Neutrophil (primary cell): ENCODE results near the gene RPS6KC1.

ENCODE experiments used
- H3K27ac ChIP-seq: fragments of 200-600 bp; sonication (generic); 2 replicates; pipeline ENCODE4 v1.5.1; 2016; ENCODE audit warnings: mild to moderate bottlenecking, moderate library complexity
- H3K27me3 ChIP-seq: fragments of 200-600 bp; sonication (generic); 2 replicates; pipeline ENCODE4 v1.6.0; 2016; ENCODE audit warnings: mild to moderate bottlenecking
- H3K36me3 ChIP-seq: fragments of 200-600 bp; sonication (generic); 2 replicates; pipeline ENCODE4 v1.5.1; 2017
- H3K4me1 ChIP-seq, 2 experiments: fragments of 200-600 bp in 1 of 2; sonication (generic) in 1 of 2; 1 replicate in 1 of 2; 2 replicates in 1 of 2; pipeline versions ENCODE4 v1.5.1 to v1.6.1; 2013 to 2016; ENCODE audit warnings: low read depth in 1 of 2, low read length in 1 of 2, mild to moderate bottlenecking in 1 of 2, moderate library complexity in 1 of 2; ENCODE audit not compliant: control insufficient read depth in 1 of 2, insufficient read depth in 1 of 2
- H3K4me3 ChIP-seq, 2 experiments: fragments of 200-600 bp in 1 of 2; sonication (generic) in 1 of 2; 1 replicate in 1 of 2; 2 replicates in 1 of 2; pipeline ENCODE4 v1.5.1; 2013 to 2016; ENCODE audit warnings: low read depth in 1 of 2, low read length in 1 of 2, mild to moderate bottlenecking in 1 of 2, moderate library complexity in 1 of 2
- H3K9me3 ChIP-seq: fragments of 200-600 bp; sonication (generic); 2 replicates; pipeline ENCODE4 v1.5.1; 2016
- TF ChIP-seq, protein P1 (sequence below): fragments of 200-600 bp; sonication (generic); IDR thresholded peaks from 2 replicates; pipeline ENCODE4 v1.5.1; 2016; ENCODE audit warnings: antibody characterized with exemption

Gene RPS6KC1

DNA sequence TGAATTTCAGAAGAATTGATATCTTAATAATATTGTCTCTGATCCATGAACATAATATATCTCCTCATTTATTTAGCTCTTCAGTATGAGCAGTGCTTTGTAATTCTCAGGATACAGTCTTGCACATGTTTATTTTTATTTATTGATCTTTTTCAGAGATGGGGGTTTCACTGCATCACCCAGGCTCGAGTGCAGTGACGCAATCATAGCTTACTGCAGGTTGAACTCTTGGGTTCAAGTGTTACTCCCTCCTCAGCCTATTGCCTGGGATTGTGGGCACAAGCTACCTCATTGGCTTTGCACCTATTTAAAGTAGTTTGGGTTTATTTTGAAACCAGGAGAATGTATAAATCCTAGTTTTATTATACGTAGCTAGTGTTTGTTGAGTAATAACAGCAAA, 4.7 kb downstream of the RPS6KC1 start:
- H3K4me1 ChIP-seq, result peaks cover 10 to 11% of the 10 kb centered on the region in 2 experiments
- no peak overlapping the region for H3K27ac ChIP-seq
- no peak overlapping the region for H3K4me3 ChIP-seq
- H3K36me3 ChIP-seq, result no peaks in the 10 kb centered on the region
- no peaks in the 10 kb centered on the region for H3K27me3 ChIP-seq
- TF ChIP-seq, protein P1, sequence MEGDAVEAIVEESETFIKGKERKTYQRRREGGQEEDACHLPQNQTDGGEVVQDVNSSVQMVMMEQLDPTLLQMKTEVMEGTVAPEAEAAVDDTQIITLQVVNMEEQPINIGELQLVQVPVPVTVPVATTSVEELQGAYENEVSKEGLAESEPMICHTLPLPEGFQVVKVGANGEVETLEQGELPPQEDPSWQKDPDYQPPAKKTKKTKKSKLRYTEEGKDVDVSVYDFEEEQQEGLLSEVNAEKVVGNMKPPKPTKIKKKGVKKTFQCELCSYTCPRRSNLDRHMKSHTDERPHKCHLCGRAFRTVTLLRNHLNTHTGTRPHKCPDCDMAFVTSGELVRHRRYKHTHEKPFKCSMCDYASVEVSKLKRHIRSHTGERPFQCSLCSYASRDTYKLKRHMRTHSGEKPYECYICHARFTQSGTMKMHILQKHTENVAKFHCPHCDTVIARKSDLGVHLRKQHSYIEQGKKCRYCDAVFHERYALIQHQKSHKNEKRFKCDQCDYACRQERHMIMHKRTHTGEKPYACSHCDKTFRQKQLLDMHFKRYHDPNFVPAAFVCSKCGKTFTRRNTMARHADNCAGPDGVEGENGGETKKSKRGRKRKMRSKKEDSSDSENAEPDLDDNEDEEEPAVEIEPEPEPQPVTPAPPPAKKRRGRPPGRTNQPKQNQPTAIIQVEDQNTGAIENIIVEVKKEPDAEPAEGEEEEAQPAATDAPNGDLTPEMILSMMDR, result no peak
- no peaks in the 10 kb centered on the region for H3K9me3 ChIP-seq

DNA sequence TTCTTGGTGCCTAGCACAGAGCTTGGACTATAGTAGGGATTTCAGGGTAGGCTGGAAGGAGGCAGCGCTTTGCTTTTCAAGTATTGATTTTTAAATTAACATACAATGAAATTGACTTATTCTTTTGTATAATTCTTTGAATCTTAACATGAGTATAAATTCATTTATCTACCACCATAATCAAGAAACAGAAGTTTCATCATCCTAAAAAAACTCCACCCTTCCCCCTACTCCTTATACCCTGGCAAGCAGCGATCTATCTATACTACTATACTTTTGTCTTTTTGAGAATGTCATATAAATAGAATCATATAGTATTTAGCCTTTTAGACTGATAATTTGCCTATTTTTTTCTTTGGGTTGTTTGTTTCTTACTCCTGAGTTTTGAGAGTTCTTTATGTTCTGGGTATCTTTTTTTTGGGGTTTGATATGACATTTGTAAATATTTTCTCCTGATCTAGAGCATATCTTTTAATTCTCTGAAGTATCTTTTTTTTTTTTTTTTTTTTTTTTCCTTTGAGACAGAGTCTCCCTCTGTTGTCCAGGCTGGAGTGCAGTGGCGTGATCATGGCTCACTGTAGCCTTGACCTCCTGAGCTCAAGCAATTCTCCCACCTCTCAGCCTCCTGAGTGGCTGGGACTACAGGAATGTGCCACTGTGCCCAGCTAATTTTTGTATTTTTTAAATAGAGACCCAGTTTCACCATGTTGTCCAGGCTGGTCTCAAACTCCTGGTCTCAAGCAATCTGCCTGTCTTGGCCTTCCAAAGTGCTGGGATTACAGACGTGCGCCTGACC, 6.4 kb downstream of the RPS6KC1 start:
- no peaks in the 10 kb centered on the region for H3K4me1 ChIP-seq
- H3K4me3 ChIP-seq, result no peak overlapping the region
- no peak overlapping the region for H3K27ac ChIP-seq
- no peaks in the 10 kb centered on the region for H3K9me3 ChIP-seq
- no peaks in the 10 kb centered on the region for H3K27me3 ChIP-seq
- no peaks in the 10 kb centered on the region for H3K36me3 ChIP-seq
- TF ChIP-seq, protein P1, result no peak

DNA sequence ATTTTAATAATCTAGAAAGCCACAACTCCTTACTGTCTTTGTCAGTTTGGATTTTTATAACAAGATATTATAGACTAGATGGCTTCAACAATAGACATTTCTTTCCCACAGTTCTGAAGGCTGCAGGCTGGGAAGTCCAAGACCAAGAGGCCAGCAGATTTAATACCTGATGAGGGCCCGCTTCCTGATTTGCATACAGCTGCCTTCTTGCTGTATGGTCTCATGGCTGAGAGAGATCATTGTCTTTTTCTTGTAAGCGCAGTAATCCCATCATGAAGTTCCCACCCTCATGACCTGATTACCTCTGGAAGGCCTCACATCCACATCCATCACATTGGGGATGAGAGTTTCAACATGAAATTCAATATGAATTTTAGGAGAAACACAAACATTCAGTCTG, 9.8 kb downstream of the RPS6KC1 start:
- Histone ChIP-seq H3K4me1 (no peaks in the 10 kb centered on the region), H3K36me3 (no peaks in the 10 kb centered on the region), H3K27ac (no peak overlapping the region), H3K27me3 (no peaks in the 10 kb centered on the region), H3K4me3 (no peak overlapping the region), H3K9me3 (no peaks in the 10 kb centered on the region)
- TF ChIP-seq, protein P1, result no peak

DNA sequence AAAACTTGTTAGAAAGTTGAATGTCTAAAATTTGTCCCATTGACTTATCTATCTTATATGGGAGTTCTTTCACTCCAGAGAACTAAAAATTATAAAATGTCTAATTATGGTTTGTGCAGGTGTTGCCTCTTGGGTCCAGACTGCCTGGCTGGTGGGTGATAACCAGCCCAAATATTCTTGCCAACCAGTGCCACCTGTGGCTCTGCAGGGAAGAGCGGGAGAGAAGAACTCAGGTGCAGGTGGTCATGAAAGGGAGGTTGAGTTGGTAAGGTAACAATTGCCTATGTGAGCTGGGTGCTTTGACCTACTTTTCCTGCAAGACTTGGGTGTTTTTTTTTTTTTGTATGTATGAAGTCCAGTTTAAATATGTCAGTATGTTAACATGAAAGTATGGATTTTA, 10.2 kb downstream of the RPS6KC1 start:
- TF ChIP-seq, protein P1, result no peak
- Histone ChIP-seq H3K9me3 (no peaks in the 10 kb centered on the region), H3K36me3 (no peaks in the 10 kb centered on the region), H3K4me1 (no peaks in the 10 kb centered on the region), H3K27me3 (no peaks in the 10 kb centered on the region), H3K4me3 (no peak overlapping the region), H3K27ac (no peak overlapping the region)

DNA sequence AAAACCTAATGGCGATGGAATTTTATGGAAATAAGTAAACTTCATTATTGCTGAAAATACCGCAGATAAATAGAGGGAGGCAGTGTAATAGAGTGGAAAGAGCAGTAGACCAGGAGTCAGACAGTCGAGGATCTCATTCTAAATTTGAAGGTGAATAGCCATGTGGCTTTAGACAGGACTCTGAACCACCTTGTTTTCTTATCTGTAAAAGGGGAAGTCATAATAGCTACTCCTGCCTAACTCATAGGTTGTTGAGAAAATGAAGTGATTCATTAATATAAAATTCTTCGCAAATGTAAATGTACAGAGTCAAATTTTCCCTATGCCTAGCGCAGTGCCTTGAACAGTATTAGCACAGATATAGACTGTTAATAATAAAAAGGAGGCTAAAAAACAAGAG, 14.8 kb downstream of the RPS6KC1 start:
- Histone ChIP-seq H3K9me3 (no peaks in the 10 kb centered on the region), H3K27me3 (no peaks in the 10 kb centered on the region), H3K27ac (peak overlapping the region; percentile 4), H3K4me3 (no peak overlapping the region), H3K4me1 (peaks cover 0 to under 1% of the 10 kb centered on the region in 2 experiments), H3K36me3 (no peaks in the 10 kb centered on the region)
- TF ChIP-seq, protein P1, result no peak
